Neural cell (in vitro differentiated cells): ENCODE results near the gene SACM1L.
A peak's percentile ranks its signal among the peaks of the same experiment; 100 is the strongest.

Experiments used
- CTCF ChIP-seq: fragments of 450-650 bp; IDR thresholded peaks from 2 replicates; pipeline ENCODE4 v1.5.1; 2014; ENCODE audit warnings: antibody characterized with exemption, mild to moderate bottlenecking, moderate library complexity; ENCODE audit not compliant: poor library complexity, severe bottlenecking
- EP300 ChIP-seq: fragments of 450-650 bp; conservative IDR thresholded peaks from 2 replicates; pipeline ENCODE4 v1.6.1; 2014; ENCODE audit warnings: antibody characterized with exemption, mild to moderate bottlenecking, moderate library complexity; ENCODE audit not compliant: poor library complexity, severe bottlenecking
- EZH2 ChIP-seq: fragments of 200-600, 300-800 bp; shearing (Covaris generic), sonication (generic); IDR thresholded peaks from 2 replicates; pipeline ENCODE4 v1.6.1; 2014; ENCODE audit warnings: antibody characterized with exemption, low read length, borderline replicate concordance, mild to moderate bottlenecking; ENCODE audit not compliant: insufficient read depth, poor library complexity, severe bottlenecking
- MXI1 ChIP-seq: fragments of 450-650 bp; conservative IDR thresholded peaks from 2 replicates; pipeline ENCODE4 v1.6.1; 2014; ENCODE audit warnings: antibody characterized with exemption, mild to moderate bottlenecking; ENCODE audit not compliant: poor library complexity, severe bottlenecking
- POLR2AphosphoS5 ChIP-seq: IDR thresholded peaks from 2 replicates; pipeline ENCODE4 v1.6.1; 2012
- RAD21 ChIP-seq: fragments of 450-650 bp; conservative IDR thresholded peaks from 2 replicates; pipeline ENCODE4 v1.6.1; 2014; ENCODE audit warnings: antibody characterized with exemption, mild to moderate bottlenecking, moderate library complexity
- REST ChIP-seq: IDR thresholded peaks from 2 replicates; pipeline ENCODE4 v1.6.1; 2012; ENCODE audit warnings: borderline replicate concordance
- SMC3 ChIP-seq: fragments of 450-650 bp; conservative IDR thresholded peaks from 2 replicates; pipeline ENCODE4 v1.6.1; 2014; ENCODE audit warnings: antibody characterized with exemption, mild to moderate bottlenecking, moderate library complexity; ENCODE audit not compliant: poor library complexity
- TAF1 ChIP-seq: IDR thresholded peaks from 2 replicates; pipeline ENCODE4 v1.6.1; 2012; ENCODE audit warnings: low read depth

GRCh38 chr3:45656575-45657363 lies 32.4 kb upstream of the SACM1L start:
- TF ChIP-seq CTCF (peak; percentile 90), MXI1 (no peak), SMC3 (peak; percentile 95), EZH2 (no peak), TAF1 (no peak), POLR2AphosphoS5 (no peak), RAD21 (peak; percentile 89), EP300 (no peak), REST (no peak)
